ENCODE measurements around the gene TMCO6.
"Not testable (repeated sequence)": the region's sequence is repeated elsewhere in the genome, so short reads cannot be mapped to it uniquely, and the experiment has no call there.

TMCO6 gene

GRCh38 chr5:140639148-140639981 is at the start of gene TMCO6:
Gene TMCO6 (plus strand): TSS chr5:140639451. CDS start chr5:140639528, 77 bp downstream.
- H3K4me3 ChIP-seq (replicated peaks; ENCODE audit: low read depth, low read length), result peak within 1 kb of the TSS; percentile 65
- TF ChIP-seq CTCF (IDR thresholded peaks at IDR 0.05; ENCODE audit: low read depth, low read length, missing control alignments), result peak; percentile 39
- peak; percentile 77 for DNase-seq (ENCODE audit: extremely low read depth, low read depth)

GRCh38 chr5:140590861-140591260 is 48.4 kb upstream of the TMCO6 start:
- no peak for TF ChIP-seq CTCF (IDR thresholded peaks at IDR 0.05; ENCODE audit: low read depth, low read length, missing control alignments)
- no peak overlapping the region for H3K4me3 ChIP-seq (replicated peaks; ENCODE audit: low read depth, low read length)
- no peak for DNase-seq (ENCODE audit: extremely low read depth, low read depth)

- TF ChIP-seq CTCF (IDR thresholded peaks at IDR 0.05; ENCODE audit: low read depth, low read length, missing control alignments), result no peak
- H3K4me3 ChIP-seq (replicated peaks; ENCODE audit: low read depth, low read length), result no peak overlapping the region
- no peak for DNase-seq (ENCODE audit: extremely low read depth, low read depth)
Observed at GRCh38 chr5:140591747-140592372, 47.4 kb upstream of the TMCO6 start.

- not testable (repeated sequence) for DNase-seq (ENCODE audit: extremely low read depth, low read depth); H3K4me3 ChIP-seq (replicated peaks; ENCODE audit: low read depth, low read length)
Observed at GRCh38 chr5:140593070-140593469, 46.2 kb upstream of the TMCO6 start.

- no peak for TF ChIP-seq CTCF (IDR thresholded peaks at IDR 0.05; ENCODE audit: low read depth, low read length, missing control alignments)
- DNase-seq (ENCODE audit: extremely low read depth, low read depth), result no peak
Observed at GRCh38 chr5:140594169-140594568, 45.1 kb upstream of the TMCO6 start.

GRCh38 chr5:140595538-140596300 is 43.5 kb upstream of the TMCO6 start:
- DNase-seq (ENCODE audit: extremely low read depth, low read depth), result no peak
- H3K4me3 ChIP-seq (replicated peaks; ENCODE audit: low read depth, low read length), result no peak overlapping the region
- TF ChIP-seq CTCF (IDR thresholded peaks at IDR 0.05; ENCODE audit: low read depth, low read length, missing control alignments), result no peak

More at GRCh38 chr5:140594169-140594568, 45.1 kb upstream of the TMCO6 start:
- H3K4me3 ChIP-seq (replicated peaks; ENCODE audit: low read depth, low read length), result no peak overlapping the region

GRCh38 chr5:140596321-140596741 is 42.9 kb upstream of the TMCO6 start:
- no peak for DNase-seq (ENCODE audit: extremely low read depth, low read depth)
- H3K4me3 ChIP-seq (replicated peaks; ENCODE audit: low read depth, low read length), result no peak overlapping the region
- no peak for TF ChIP-seq CTCF (IDR thresholded peaks at IDR 0.05; ENCODE audit: low read depth, low read length, missing control alignments)
